NCI-H460 (cell line): ENCODE results near the gene MPL. TPM values are rescaled to one million over a fixed set of nuclear protein-coding genes. Genes with fewer than 3 reads are reported as not detected.
A peak's percentile ranks its signal among the peaks of the same experiment; 100 is the strongest.

Source experiments
- DNase-seq: peaks from one replicate; pipeline ENCODE4 v3.0.0-alpha.2; 2016; ENCODE audit warnings: low read depth; ENCODE audit errors: extremely low read depth
- total RNA-seq: library from RNA; depleted of rRNA; stranded (reverse); fragments of >200 nt; shearing (Covaris generic); gene quantifications from 2 replicates; pipeline ENCODE4 v1.2.3, GENCODE V29; 2014

The MPL gene
- total RNA-seq, 1 experiment from 2014 or later: not detected

- no peak for DNase-seq
Observed at GRCh38 chr1:43321331-43321891, 16.2 kb upstream of the MPL start.

GRCh38 chr1:43322506-43322905 is 15.1 kb upstream of the MPL start:
- no peak for DNase-seq

GRCh38 chr1:43324810-43325209 is 12.8 kb upstream of the MPL start:
- DNase-seq: no peak

- no peak for DNase-seq
Observed at GRCh38 chr1:43325381-43325780, 12.2 kb upstream of the MPL start.

- no peak for DNase-seq
Observed at GRCh38 chr1:43327549-43328292, 9.9 kb upstream of the MPL start.

- no peak for DNase-seq
Observed at GRCh38 chr1:43329995-43330751, 7.4 kb upstream of the MPL start.

GRCh38 chr1:43331688-43332087 is 5.9 kb upstream of the MPL start:
- no peak for DNase-seq

- DNase-seq: no peak
Observed at GRCh38 chr1:43334453-43335205, 3.0 kb upstream of the MPL start.

GRCh38 chr1:43338001-43338400 is 383 bp downstream of the MPL start:
- no peak for DNase-seq

- no peak for DNase-seq
Observed at GRCh38 chr1:43339584-43340232, 2.1 kb downstream of the MPL start.

GRCh38 chr1:43340559-43340958 is 2.9 kb downstream of the MPL start:
- no peak for DNase-seq

- no peak for DNase-seq
Observed at GRCh38 chr1:43344267-43344850, 6.7 kb downstream of the MPL start.

GRCh38 chr1:43345120-43345519 is 7.5 kb downstream of the MPL start:
- no peak for DNase-seq

- no peak for DNase-seq
Observed at GRCh38 chr1:43346636-43347035, 9.0 kb downstream of the MPL start.

GRCh38 chr1:43348343-43348808 is 10.8 kb downstream of the MPL start:
- DNase-seq: no peak

- DNase-seq: peak; percentile 69
Observed at GRCh38 chr1:43348809-43349593, 11.4 kb downstream of the MPL start.

- DNase-seq: no peak
Observed at GRCh38 chr1:43349594-43350306, 12.1 kb downstream of the MPL start.

GRCh38 chr1:43350976-43351375 is 13.4 kb downstream of the MPL start:
- DNase-seq: no peak
